Lung (tissue), 12 donors: Measurements from ENCODE around the gene MYLK. TPM values are rescaled to one million over a fixed set of nuclear protein-coding genes. Genes with fewer than 3 reads are reported as not detected.
"Not testable (repeated sequence)": the region's sequence is repeated elsewhere in the genome, so short reads cannot be mapped to it uniquely, and the experiment has no call there.

Source experiments
- ATAC-seq: fragments of 200-7000 bp; cut with Tn5 transposase; one replicate; pipeline ENCODE4 v1.9.1; 2020; ENCODE audit warnings: moderate number of reproducible peaks; ENCODE audit not compliant: insufficient read depth, low FRiP score
- DNase-seq, 3 donors: peaks; one replicate each; pipeline ENCODE4 v3.0.0-alpha.2; 2013 to 2017
- H3K27ac ChIP-seq, 2 donors: one replicate each; pipeline ENCODE4 v1.5.1; 2013; ENCODE audit warnings: mild to moderate bottlenecking in 2 of 2, moderate library complexity in 2 of 2, control low read depth in 1 of 2, inconsistent platforms in 1 of 2, low read depth in 1 of 2, low read length in 1 of 2
- H3K27me3 ChIP-seq, 3 donors: one replicate each; pipeline ENCODE4 v1.5.1; 2013; ENCODE audit warnings: low read length in 2 of 3; ENCODE audit not compliant: control insufficient read depth in 3 of 3, insufficient read depth in 3 of 3
- H3K36me3 ChIP-seq, 4 donors: one replicate each; pipeline ENCODE4 v1.5.1; 2013; ENCODE audit warnings: low read length in 4 of 4, mild to moderate bottlenecking in 1 of 4, moderate library complexity in 1 of 4; ENCODE audit not compliant: control insufficient read depth in 4 of 4, insufficient read depth in 4 of 4
- H3K4me1 ChIP-seq, 5 donors: one replicate each; pipeline ENCODE4 v1.5.1; 2013; ENCODE audit warnings: low read length in 5 of 5, mild to moderate bottlenecking in 2 of 5, moderate library complexity in 1 of 5; ENCODE audit not compliant: control insufficient read depth in 5 of 5, insufficient read depth in 5 of 5
- H3K4me3 ChIP-seq: one replicate; pipeline ENCODE4 v1.5.1; 2013; ENCODE audit warnings: mild to moderate bottlenecking, control low read depth, moderate library complexity
- H3K9ac ChIP-seq, 2 donors: one replicate each; pipeline ENCODE4 v1.5.1; 2013; ENCODE audit warnings: low read length in 2 of 2, control low read depth in 1 of 2; ENCODE audit not compliant: insufficient read depth in 1 of 2
- H3K9me3 ChIP-seq, 4 donors: one replicate each; pipeline ENCODE4 v1.5.1; 2013; ENCODE audit warnings: low read length in 3 of 4, mild to moderate bottlenecking in 1 of 4, moderate library complexity in 1 of 4; ENCODE audit not compliant: control insufficient read depth in 4 of 4, insufficient read depth in 3 of 4
- WGBS, 2 donors: extraction: QIAGEN DNeasy Blood & Tissue Kit; methylation state at CpG; one replicate each; pipeline ENCODE4 v1.1.7; 2013; 5-methylcytosine and 5-hydroxymethylcytosine counted together
- polyA plus RNA-seq, 2 donors: library from polyadenylated mRNA; stranded (reverse); fragments of 200-250 nt; gene quantifications; one replicate each; pipeline ENCODE4 v1.2.1, GENCODE V29; 2013
- total RNA-seq, 2 donors: library from RNA; depleted of rRNA in 1 of 2; stranded (reverse); fragments of >200 nt in 1 of 2; gene quantifications; one replicate each; pipeline ENCODE4 v1.2.1, GENCODE V29; 2014 to 2021
- TF ChIP-seq, protein P1 (sequence below): IDR thresholded peaks from 2 replicates; pipeline ENCODE4 v1.5.1; 2012; ENCODE audit warnings: mild to moderate bottlenecking; ENCODE audit errors: control extremely low read depth, extremely low read depth
- donor health status: control.
- donor health status: control.
- donor health status: Bipolar disorder and iron deficiency.
- donor health status: healthy.
- donor health status: DM: yes; HTN: yes; CAD: no.

MYLK gene
- total and polyA plus RNA-seq, 4 donors, result 23.3 to 324 (median 112) TPM

DNA sequence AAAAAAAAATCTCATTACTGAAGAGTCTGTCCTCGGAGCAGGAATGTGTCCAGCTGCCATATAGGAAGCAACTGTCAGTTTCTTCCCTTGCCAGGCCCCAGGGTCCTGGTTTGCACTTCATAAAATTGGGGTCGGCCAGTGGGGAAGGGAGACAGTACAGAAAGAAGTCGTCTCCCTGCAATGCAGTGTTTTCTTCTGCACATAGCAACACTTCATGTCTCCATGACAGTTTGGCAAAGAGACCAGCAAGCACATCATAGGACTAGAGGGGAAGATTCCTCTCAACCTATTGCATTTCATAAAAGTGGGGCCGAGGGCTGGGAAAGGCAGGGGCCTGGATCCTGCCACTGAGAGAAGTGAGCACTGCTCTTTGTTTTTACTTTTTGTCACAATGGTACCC is 161.1 kb downstream of the MYLK start:
- ATAC-seq (no peak), DNase-seq (peak; percentile 96 to 99 (median 99))
- Histone ChIP-seq H3K27ac (no peak overlapping the region), H3K27me3 (no peaks in the 10 kb centered on the region), H3K36me3 (peaks cover 0 to 7% (median 3%) of the 10 kb centered on the region in 4 donors), H3K9ac (peak overlapping the region in 1 of 2 donors; percentile 73), H3K4me3 (no peak overlapping the region), H3K9me3 (no peaks in the 10 kb centered on the region), H3K4me1 (peaks cover 0 to 69% (median 22%) of the 10 kb centered on the region in 5 donors)
- 65 to 71% methylated on average over 4 of the region's 4 CpGs for WGBS, 2 donors
- TF ChIP-seq, protein P1, sequence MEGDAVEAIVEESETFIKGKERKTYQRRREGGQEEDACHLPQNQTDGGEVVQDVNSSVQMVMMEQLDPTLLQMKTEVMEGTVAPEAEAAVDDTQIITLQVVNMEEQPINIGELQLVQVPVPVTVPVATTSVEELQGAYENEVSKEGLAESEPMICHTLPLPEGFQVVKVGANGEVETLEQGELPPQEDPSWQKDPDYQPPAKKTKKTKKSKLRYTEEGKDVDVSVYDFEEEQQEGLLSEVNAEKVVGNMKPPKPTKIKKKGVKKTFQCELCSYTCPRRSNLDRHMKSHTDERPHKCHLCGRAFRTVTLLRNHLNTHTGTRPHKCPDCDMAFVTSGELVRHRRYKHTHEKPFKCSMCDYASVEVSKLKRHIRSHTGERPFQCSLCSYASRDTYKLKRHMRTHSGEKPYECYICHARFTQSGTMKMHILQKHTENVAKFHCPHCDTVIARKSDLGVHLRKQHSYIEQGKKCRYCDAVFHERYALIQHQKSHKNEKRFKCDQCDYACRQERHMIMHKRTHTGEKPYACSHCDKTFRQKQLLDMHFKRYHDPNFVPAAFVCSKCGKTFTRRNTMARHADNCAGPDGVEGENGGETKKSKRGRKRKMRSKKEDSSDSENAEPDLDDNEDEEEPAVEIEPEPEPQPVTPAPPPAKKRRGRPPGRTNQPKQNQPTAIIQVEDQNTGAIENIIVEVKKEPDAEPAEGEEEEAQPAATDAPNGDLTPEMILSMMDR, result no peak

DNA sequence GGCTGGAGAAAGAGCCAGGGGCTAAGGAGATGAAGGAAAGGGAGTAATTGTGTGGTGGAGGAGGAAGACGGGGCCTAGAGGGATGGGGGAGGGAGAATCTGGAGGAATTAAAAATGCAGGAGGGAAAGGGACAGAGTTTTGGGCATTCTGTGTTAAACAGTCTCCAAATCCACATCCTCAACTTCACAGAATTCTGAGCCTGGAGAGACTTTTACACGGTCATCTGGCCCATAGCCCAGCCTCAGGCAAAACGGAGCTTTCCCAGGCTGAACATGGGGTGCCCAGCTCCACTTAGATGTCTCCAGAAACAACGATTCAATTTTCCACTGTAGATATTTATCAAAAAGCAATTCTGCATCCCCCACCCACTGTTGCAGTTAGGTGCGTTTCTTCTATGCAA is 161.7 kb downstream of the MYLK start:
- Histone ChIP-seq H3K4me1 (peaks cover 0 to 74% (median 24%) of the 10 kb centered on the region in 5 donors), H3K9ac (peak overlapping the region in 1 of 2 donors; percentile 11), H3K4me3 (no peak overlapping the region), H3K27me3 (no peaks in the 10 kb centered on the region), H3K36me3 (peaks cover 0 to 10% (median 3%) of the 10 kb centered on the region in 4 donors), H3K9me3 (no peaks in the 10 kb centered on the region), H3K27ac (no peak overlapping the region)
- no peak for ATAC-seq
- TF ChIP-seq, protein P1, result no peak
- WGBS, 2 donors, result 56 to 64% methylated on average over 5 of the region's 5 CpGs
- peak; percentile 71 to 87 (median 84) for DNase-seq

GRCh38 chr3:123722021-123722420 is 162.1 kb downstream of the MYLK start:
- 85 to 88% methylated on average over 10 of the region's 10 CpGs for WGBS, 2 donors
- Histone ChIP-seq H3K4me3 (no peak overlapping the region), H3K27ac (no peak overlapping the region), H3K9ac (no peak overlapping the region), H3K9me3 (no peaks in the 10 kb centered on the region), H3K36me3 (peaks cover 0 to 10% (median 3%) of the 10 kb centered on the region in 4 donors), H3K27me3 (no peaks in the 10 kb centered on the region), H3K4me1 (peaks cover 0 to 73% (median 24%) of the 10 kb centered on the region in 5 donors)
- TF ChIP-seq, protein P1, result no peak
- no peak for DNase-seq
- ATAC-seq, result no peak

GRCh38 chr3:123721095-123721689 is 162.9 kb downstream of the MYLK start:
- not testable (repeated sequence) for ATAC-seq, DNase-seq, H3K27ac ChIP-seq

More at GRCh38 chr3:123721095-123721689, 162.9 kb downstream of the MYLK start:
- not testable (repeated sequence) for H3K4me3 ChIP-seq, H3K27me3 ChIP-seq, H3K9me3 ChIP-seq, H3K9ac ChIP-seq
- 45 to 66% methylated on average over 8 to 9 of the region's 10 CpGs for WGBS, 2 donors
- Histone ChIP-seq H3K36me3 (peaks cover 0 to 11% (median 5%) of the 10 kb centered on the region in 4 donors), H3K4me1 (peaks cover 0 to 70% (median 24%) of the 10 kb centered on the region in 5 donors)
